Activated T-cell treated with anti-CD3 and anti-CD28 coated beads for 48 hours (primary cell): ENCODE results near the gene DISP2.

Source experiments
- DNase-seq: peaks from one replicate; pipeline ENCODE4 v3.0.0-alpha.2; 2020; ENCODE audit warnings: low read depth

DISP2 gene

GRCh38 chr15:40392986-40393948 is 35.2 kb downstream of the DISP2 start:
- no peak for DNase-seq

- DNase-seq: no peak
Observed at GRCh38 chr15:40397688-40398412, 39.8 kb downstream of the DISP2 start.

- DNase-seq: no peak
Observed at GRCh38 chr15:40398413-40398873, 40.4 kb downstream of the DISP2 start.

GRCh38 chr15:40399370-40399769 is 41.4 kb downstream of the DISP2 start:
- DNase-seq: no peak

GRCh38 chr15:40405501-40406381 is 47.7 kb downstream of the DISP2 start, which contains the start of gene IVD:
Gene IVD (plus strand): TSS chr15:40405795. CDS start chr15:40405828, 33 bp downstream.
- peak; percentile 92 for DNase-seq

- DNase-seq: no peak
Observed at GRCh38 chr15:40407330-40407990, 49.4 kb downstream of the DISP2 start.

GRCh38 chr15:40409366-40409765 is 51.3 kb downstream of the DISP2 start:
- DNase-seq: no peak

GRCh38 chr15:40410476-40410875 is 52.5 kb downstream of the DISP2 start:
- DNase-seq: no peak

GRCh38 chr15:40412095-40412759 is 54.2 kb downstream of the DISP2 start:
- no peak for DNase-seq

GRCh38 chr15:40413036-40413435 is 55.0 kb downstream of the DISP2 start:
- no peak for DNase-seq

GRCh38 chr15:40414816-40415215 is 56.8 kb downstream of the DISP2 start:
- DNase-seq: no peak

GRCh38 chr15:40415226-40415625 is 57.2 kb downstream of the DISP2 start:
- no peak for DNase-seq

GRCh38 chr15:40416056-40416455 is 58.0 kb downstream of the DISP2 start:
- DNase-seq: no peak

- no peak for DNase-seq
Observed at GRCh38 chr15:40418126-40418525, 60.1 kb downstream of the DISP2 start.

- DNase-seq: no peak
Observed at GRCh38 chr15:40420071-40420713, 62.2 kb downstream of the DISP2 start.

GRCh38 chr15:40420793-40421192 is 62.8 kb downstream of the DISP2 start:
- no peak for DNase-seq

- peak; percentile 79 for DNase-seq
Observed at GRCh38 chr15:40421246-40422157, 63.5 kb downstream of the DISP2 start.

GRCh38 chr15:40424483-40425115 is 66.6 kb downstream of the DISP2 start:
- DNase-seq: no peak

GRCh38 chr15:40425681-40426080 is 67.7 kb downstream of the DISP2 start:
- DNase-seq: no peak
